ENCODE results near the gene AGBL4. TPM values are rescaled to one million over a fixed set of nuclear protein-coding genes. Genes with fewer than 3 reads are reported as not detected.

AGBL4 gene
- total and polyA plus RNA-seq, 9 of the 15 experiments (the other 6 are each of a cell fraction or from before 2014, with no cell fraction given) = 0.11 TPM; not detected in 7

GRCh38 chr1:48977273-48977672 is 1046.5 kb downstream of the AGBL4 start (continued):
- TF ChIP-seq, protein P1, sequence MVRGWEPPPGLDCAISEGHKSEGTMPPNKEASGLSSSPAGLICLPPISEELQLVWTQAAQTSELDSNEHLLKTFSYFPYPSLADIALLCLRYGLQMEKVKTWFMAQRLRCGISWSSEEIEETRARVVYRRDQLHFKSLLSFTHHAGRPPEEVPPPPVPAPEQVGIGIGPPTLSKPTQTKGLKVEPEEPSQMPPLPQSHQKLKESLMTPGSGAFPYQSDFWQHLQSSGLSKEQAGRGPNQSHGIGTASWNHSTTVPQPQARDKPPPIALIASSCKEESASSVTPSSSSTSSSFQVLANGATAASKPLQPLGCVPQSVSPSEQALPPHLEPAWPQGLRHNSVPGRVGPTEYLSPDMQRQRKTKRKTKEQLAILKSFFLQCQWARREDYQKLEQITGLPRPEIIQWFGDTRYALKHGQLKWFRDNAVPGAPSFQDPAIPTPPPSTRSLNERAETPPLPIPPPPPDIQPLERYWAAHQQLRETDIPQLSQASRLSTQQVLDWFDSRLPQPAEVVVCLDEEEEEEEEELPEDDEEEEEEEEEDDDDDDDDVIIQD (CRISPR knock-in tag; IDR thresholded peaks at IDR 0.05) = no peak

DNA sequence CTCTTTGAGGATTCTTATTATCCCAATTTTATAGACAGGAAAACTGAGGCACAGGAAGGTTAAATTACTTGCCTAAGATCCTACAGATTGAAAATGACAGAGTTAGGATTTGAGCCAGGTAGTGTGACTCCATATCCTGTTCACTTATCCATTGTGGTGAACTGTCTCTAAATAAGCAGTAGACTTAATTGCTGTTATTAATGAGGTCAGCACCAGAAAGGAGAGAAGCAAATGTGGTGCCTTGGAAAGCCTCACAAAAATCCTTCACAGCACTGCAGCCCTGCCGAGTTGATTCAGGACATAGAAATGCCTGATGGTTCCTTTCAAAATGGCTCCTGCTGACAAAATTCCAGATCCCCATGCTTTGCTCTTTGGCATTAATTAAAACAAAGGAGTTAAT is 1053.8 kb downstream of the AGBL4 start:
- Histone ChIP-seq H3K9ac (ENCODE audit: insufficient read depth in 1 of 2, low read depth in 2 of 2, low read length in 2 of 2) (no peak overlapping the region), H2AFZ (ENCODE audit: low read depth, low read length) (no peak overlapping the region), H3K4me3 (no peak overlapping the region), H3K4me2 (ENCODE audit: insufficient read depth, low read length) (no peak overlapping the region), H3K27ac (ENCODE audit: extremely low read depth, low read depth, low read length) (no peak overlapping the region), H3K4me1 (replicated peaks in 1 of 2; ENCODE audit: control insufficient read depth in 2 of 2, insufficient read depth in 2 of 2, low read length in 2 of 2) (no peaks in the 10 kb centered on the region), H3K79me2 (ENCODE audit: control insufficient read depth, insufficient read depth, low read length) (no peaks in the 10 kb centered on the region), H3K27me3 (ENCODE audit: control insufficient read depth in 2 of 2, insufficient read depth in 2 of 2, low read length in 2 of 2) (no peaks in the 10 kb centered on the region), H4K20me1 (replicated peaks; ENCODE audit: control insufficient read depth, insufficient read depth, low read length) (no peaks in the 10 kb centered on the region), H3K36me3 (ENCODE audit: control insufficient read depth, insufficient read depth, low read length) (no peaks in the 10 kb centered on the region), H3K9me1 (ENCODE audit: control insufficient read depth, insufficient read depth, low read length) (no peaks in the 10 kb centered on the region), H3K9me3 (replicated peaks; ENCODE audit: control insufficient read depth, insufficient read depth, low read depth, low read length) (peaks cover 3% of the 10 kb centered on the region; the same call in 1 of the 2 replicates)
- no peak for TF ChIP-seq ZNF124 (CRISPR knock-in tag; IDR thresholded peaks at IDR 0.05)
- TF ChIP-seq, protein P2, sequence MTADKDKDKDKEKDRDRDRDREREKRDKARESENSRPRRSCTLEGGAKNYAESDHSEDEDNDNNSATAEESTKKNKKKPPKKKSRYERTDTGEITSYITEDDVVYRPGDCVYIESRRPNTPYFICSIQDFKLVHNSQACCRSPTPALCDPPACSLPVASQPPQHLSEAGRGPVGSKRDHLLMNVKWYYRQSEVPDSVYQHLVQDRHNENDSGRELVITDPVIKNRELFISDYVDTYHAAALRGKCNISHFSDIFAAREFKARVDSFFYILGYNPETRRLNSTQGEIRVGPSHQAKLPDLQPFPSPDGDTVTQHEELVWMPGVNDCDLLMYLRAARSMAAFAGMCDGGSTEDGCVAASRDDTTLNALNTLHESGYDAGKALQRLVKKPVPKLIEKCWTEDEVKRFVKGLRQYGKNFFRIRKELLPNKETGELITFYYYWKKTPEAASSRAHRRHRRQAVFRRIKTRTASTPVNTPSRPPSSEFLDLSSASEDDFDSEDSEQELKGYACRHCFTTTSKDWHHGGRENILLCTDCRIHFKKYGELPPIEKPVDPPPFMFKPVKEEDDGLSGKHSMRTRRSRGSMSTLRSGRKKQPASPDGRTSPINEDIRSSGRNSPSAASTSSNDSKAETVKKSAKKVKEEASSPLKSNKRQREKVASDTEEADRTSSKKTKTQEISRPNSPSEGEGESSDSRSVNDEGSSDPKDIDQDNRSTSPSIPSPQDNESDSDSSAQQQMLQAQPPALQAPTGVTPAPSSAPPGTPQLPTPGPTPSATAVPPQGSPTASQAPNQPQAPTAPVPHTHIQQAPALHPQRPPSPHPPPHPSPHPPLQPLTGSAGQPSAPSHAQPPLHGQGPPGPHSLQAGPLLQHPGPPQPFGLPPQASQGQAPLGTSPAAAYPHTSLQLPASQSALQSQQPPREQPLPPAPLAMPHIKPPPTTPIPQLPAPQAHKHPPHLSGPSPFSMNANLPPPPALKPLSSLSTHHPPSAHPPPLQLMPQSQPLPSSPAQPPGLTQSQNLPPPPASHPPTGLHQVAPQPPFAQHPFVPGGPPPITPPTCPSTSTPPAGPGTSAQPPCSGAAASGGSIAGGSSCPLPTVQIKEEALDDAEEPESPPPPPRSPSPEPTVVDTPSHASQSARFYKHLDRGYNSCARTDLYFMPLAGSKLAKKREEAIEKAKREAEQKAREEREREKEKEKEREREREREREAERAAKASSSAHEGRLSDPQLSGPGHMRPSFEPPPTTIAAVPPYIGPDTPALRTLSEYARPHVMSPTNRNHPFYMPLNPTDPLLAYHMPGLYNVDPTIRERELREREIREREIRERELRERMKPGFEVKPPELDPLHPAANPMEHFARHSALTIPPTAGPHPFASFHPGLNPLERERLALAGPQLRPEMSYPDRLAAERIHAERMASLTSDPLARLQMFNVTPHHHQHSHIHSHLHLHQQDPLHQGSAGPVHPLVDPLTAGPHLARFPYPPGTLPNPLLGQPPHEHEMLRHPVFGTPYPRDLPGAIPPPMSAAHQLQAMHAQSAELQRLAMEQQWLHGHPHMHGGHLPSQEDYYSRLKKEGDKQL (CRISPR knock-in tag; IDR thresholded peaks at IDR 0.05; ENCODE audit: borderline replicate concordance) = no peak
- CTCF ChIA-PET (ENCODE audit: low intra/inter-chr PET ratio) = no interaction called here
- no peak for DNase-seq (ENCODE audit: extremely low read depth in 1 of 4, low spot score in 3 of 4)
- POLR2A ChIA-PET = no interaction called here
- intact Hi-C loops (cut with micrococcal nuclease) (no loop called here), in situ Hi-C loops (cut with MboI) (no loop called here)
- no TSS peak for BruUV-seq (replicated peaks)
- WGBS (ENCODE audit: insufficient coverage, low coverage, missing lambda C conversion rate) = 0% methylated on average over 1 of the region's 1 CpG
- no peak for ATAC-seq
- no peak for FAIRE-seq
